Measurements from ENCODE around the gene CSGALNACT2. TPM values are rescaled to one million over a fixed set of nuclear protein-coding genes. Genes with fewer than 3 reads are reported as not detected.

Gene CSGALNACT2
- total RNA-seq, 8 experiments from 2014 or later: 6.6 to 22.9 (median 11.8) TPM

- ATAC-seq (replicated peaks in 6 of 8): peak in 2 of 8 experiments; percentile 30 to 42
- in situ Hi-C loops (cut with MboI; ENCODE audit: low pct_unique_long_range_greater_than_20kb in 2 of 9, low sequenced_read_pairs in 9 of 9, unreplicated experiment in 9 of 9): loop anchor here in 6 of 9 experiments (25.0 kb wide), 1 partner anchor 259 kb away; no protein-coding TSS in a partner anchor
- H3K4me1 ChIP-seq (replicated peaks in 1 of 2): peaks cover 2 to 4% of the 10 kb centered on the region in 2 donors
- 40 to 61% (median 53%) methylated on average over 1 to 3 of the region's 3 CpGs; no CpG with 5 or more reads in 6 of the 10 experiments for WGBS, 10 experiments
- H3K27ac ChIP-seq: no peak overlapping the region
- no peak overlapping the region for H3K4me3 ChIP-seq
Observed at GRCh38 chr10:43120929-43121314, 17.3 kb upstream of the CSGALNACT2 start.

- H3K4me1 ChIP-seq (replicated peaks in 1 of 2): peaks cover 2 to 4% of the 10 kb centered on the region in 2 donors
- in situ Hi-C loops (cut with MboI; ENCODE audit: low pct_unique_long_range_greater_than_20kb in 2 of 9, low sequenced_read_pairs in 9 of 9, unreplicated experiment in 9 of 9): loop anchor here in 6 of 9 experiments (25.0 kb wide), 1 partner anchor 259 kb away; no protein-coding TSS in a partner anchor
- no peak overlapping the region for H3K4me3 ChIP-seq
Observed at GRCh38 chr10:43121444-43121843, 16.8 kb upstream of the CSGALNACT2 start.

DNA sequence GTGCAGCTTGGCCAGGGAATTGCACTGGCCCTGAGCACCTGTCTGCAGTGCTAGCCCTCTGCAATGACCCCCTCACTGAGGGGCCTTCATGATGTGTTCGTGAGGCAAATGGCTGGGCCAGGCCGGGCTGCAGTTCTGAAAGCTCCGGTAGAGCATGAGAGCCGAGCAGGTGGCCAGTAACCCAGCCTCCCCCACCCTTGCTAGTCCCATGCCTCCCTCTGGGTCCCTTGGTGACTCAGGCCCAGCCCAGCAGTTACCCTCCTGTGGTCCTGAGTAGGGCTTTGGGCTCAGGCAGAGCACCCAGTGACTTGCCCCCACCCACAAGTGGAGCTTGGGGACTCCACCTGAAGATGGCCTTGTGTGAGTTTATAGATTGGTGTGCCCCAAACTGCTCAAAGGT, 16.1 kb upstream of the CSGALNACT2 start:
- no peak overlapping the region for H3K27ac ChIP-seq
- 61 to 79% methylated on average over 2 to 3 of the region's 4 CpGs; no CpG with 5 or more reads in 8 of the 10 experiments for WGBS, 10 experiments
- peaks cover 2 to 4% of the 10 kb centered on the region in 2 donors for H3K4me1 ChIP-seq (replicated peaks in 1 of 2)
- no peak for ATAC-seq (replicated peaks in 6 of 8)
- in situ Hi-C loops (cut with MboI; ENCODE audit: low pct_unique_long_range_greater_than_20kb in 2 of 9, low sequenced_read_pairs in 9 of 9, unreplicated experiment in 9 of 9): loop anchor here in 6 of 9 experiments (25.0 kb wide), 1 partner anchor 260 kb away; no protein-coding TSS in a partner anchor
- no peak overlapping the region for H3K4me3 ChIP-seq

More at GRCh38 chr10:43121444-43121843, 16.8 kb upstream of the CSGALNACT2 start:
- WGBS, 10 experiments: 100% methylated on average over 1 of the region's 1 CpG; no CpG with 5 or more reads in 9 of the 10 experiments
- no peak overlapping the region for H3K27ac ChIP-seq
- peak in 2 of 8 experiments; percentile 16 to 19 for ATAC-seq (replicated peaks in 6 of 8)

GRCh38 chr10:43122826-43123225, 15.4 kb upstream of the CSGALNACT2 start:
- ATAC-seq (replicated peaks in 6 of 8): peak in 2 of 8 experiments; percentile 20 to 72
- 17 to 93% (median 77%) methylated on average over 1 to 5 of the region's 7 CpGs; no CpG with 5 or more reads in 1 of the 10 experiments for WGBS, 10 experiments
- in situ Hi-C loops (cut with MboI; ENCODE audit: low pct_unique_long_range_greater_than_20kb in 2 of 9, low sequenced_read_pairs in 9 of 9, unreplicated experiment in 9 of 9): loop anchor here in 6 of 9 experiments (25.0 kb wide), 1 partner anchor 261 kb away; no protein-coding TSS in a partner anchor
- H3K27ac ChIP-seq: no peak overlapping the region
- peaks cover 2 to 4% of the 10 kb centered on the region in 2 donors for H3K4me1 ChIP-seq (replicated peaks in 1 of 2)
- no peak overlapping the region for H3K4me3 ChIP-seq

- 50 to 89% (median 73%) methylated on average over 1 to 4 of the region's 9 CpGs; no CpG with 5 or more reads in 4 of the 10 experiments for WGBS, 10 experiments
- no peak overlapping the region for H3K4me3 ChIP-seq
- H3K4me1 ChIP-seq (replicated peaks in 1 of 2): peaks cover 2 to 4% of the 10 kb centered on the region in 2 donors
- H3K27ac ChIP-seq: no peak overlapping the region
- ATAC-seq (replicated peaks in 6 of 8): no peak
- in situ Hi-C loops (cut with MboI; ENCODE audit: low pct_unique_long_range_greater_than_20kb in 2 of 9, low sequenced_read_pairs in 9 of 9, unreplicated experiment in 9 of 9): loop anchor here in 6 of 9 experiments (25.0 kb wide), 1 partner anchor 261 kb away; no protein-coding TSS in a partner anchor
Observed at GRCh38 chr10:43123361-43124093, 14.7 kb upstream of the CSGALNACT2 start.

DNA sequence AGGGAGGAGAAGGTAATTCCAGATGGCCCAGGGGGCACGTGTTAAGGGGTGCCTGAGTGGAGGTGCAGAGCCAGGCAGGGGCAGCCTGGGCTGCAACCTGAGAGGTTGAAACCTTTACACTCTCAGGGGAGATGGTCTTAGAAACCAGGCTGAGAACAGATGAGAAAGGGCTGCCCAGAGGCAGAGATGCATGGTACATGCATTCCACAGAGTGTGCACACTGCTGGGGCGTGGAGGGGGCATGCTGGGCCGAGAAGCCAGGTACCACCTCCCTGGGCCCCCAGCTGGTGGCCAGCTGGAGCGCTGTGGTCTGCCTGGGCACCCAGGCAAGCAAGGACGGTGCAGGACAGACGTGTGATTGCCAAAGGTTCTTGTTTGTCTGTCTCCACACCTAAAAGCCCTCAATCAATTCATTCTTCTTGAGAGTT, 14.1 kb upstream of the CSGALNACT2 start:
- no peak for ATAC-seq (replicated peaks in 6 of 8)
- 43 to 80% (median 57%) methylated on average over 2 to 3 of the region's 6 CpGs; no CpG with 5 or more reads in 7 of the 10 experiments for WGBS, 10 experiments
- peaks cover 2 to 4% of the 10 kb centered on the region in 2 donors for H3K4me1 ChIP-seq (replicated peaks in 1 of 2)
- in situ Hi-C loops (cut with MboI; ENCODE audit: low pct_unique_long_range_greater_than_20kb in 2 of 9, low sequenced_read_pairs in 9 of 9, unreplicated experiment in 9 of 9): loop anchor here in 6 of 9 experiments (25.0 kb wide), 1 partner anchor 262 kb away; no protein-coding TSS in a partner anchor
- no peak overlapping the region for H3K27ac ChIP-seq
- H3K4me3 ChIP-seq: no peak overlapping the region

GRCh38 chr10:43124574-43125273, 13.5 kb upstream of the CSGALNACT2 start:
- Histone ChIP-seq H3K4me3 (no peak overlapping the region), H3K27ac (no peak overlapping the region), H3K4me1 (replicated peaks in 1 of 2) (peaks cover 2 to 4% of the 10 kb centered on the region in 2 donors)
- 50 to 100% (median 100%) methylated on average over 1 to 2 of the region's 9 CpGs; no CpG with 5 or more reads in 1 of the 10 experiments for WGBS, 10 experiments
- in situ Hi-C loops (cut with MboI; ENCODE audit: low pct_unique_long_range_greater_than_20kb in 2 of 9, low sequenced_read_pairs in 9 of 9, unreplicated experiment in 9 of 9): loop anchor here in 6 of 9 experiments (25.0 kb wide), 1 partner anchor 262 kb away; no protein-coding TSS in a partner anchor
- ATAC-seq (replicated peaks in 6 of 8): no peak

GRCh38 chr10:43125274-43125845, 12.9 kb upstream of the CSGALNACT2 start:
- H3K4me3 ChIP-seq: no peak overlapping the region
- in situ Hi-C loops (cut with MboI; ENCODE audit: low pct_unique_long_range_greater_than_20kb in 2 of 9, low sequenced_read_pairs in 9 of 9, unreplicated experiment in 9 of 9): no loop called here
- H3K4me1 ChIP-seq (replicated peaks in 1 of 2): peaks cover 2 to 4% of the 10 kb centered on the region in 2 donors
- H3K27ac ChIP-seq: no peak overlapping the region
- WGBS, 10 experiments: 65 to 100% (median 93%) methylated on average over 1 to 8 of the region's 8 CpGs; no CpG with 5 or more reads in 2 of the 10 experiments
- no peak for ATAC-seq (replicated peaks in 6 of 8)

- no peak for ATAC-seq (replicated peaks in 6 of 8)
- WGBS, 10 experiments: 0 to 84% (median 80%) methylated on average over 1 to 14 of the region's 23 CpGs; no CpG with 5 or more reads in 1 of the 10 experiments
- in situ Hi-C loops (cut with MboI; ENCODE audit: low pct_unique_long_range_greater_than_20kb in 2 of 9, low sequenced_read_pairs in 9 of 9, unreplicated experiment in 9 of 9): no loop called here
- peaks cover 2 to 3% of the 10 kb centered on the region in 2 donors for H3K4me1 ChIP-seq (replicated peaks in 1 of 2)
- no peak overlapping the region for H3K4me3 ChIP-seq
- H3K27ac ChIP-seq: no peak overlapping the region
Observed at GRCh38 chr10:43125881-43126731, 12.1 kb upstream of the CSGALNACT2 start.

DNA sequence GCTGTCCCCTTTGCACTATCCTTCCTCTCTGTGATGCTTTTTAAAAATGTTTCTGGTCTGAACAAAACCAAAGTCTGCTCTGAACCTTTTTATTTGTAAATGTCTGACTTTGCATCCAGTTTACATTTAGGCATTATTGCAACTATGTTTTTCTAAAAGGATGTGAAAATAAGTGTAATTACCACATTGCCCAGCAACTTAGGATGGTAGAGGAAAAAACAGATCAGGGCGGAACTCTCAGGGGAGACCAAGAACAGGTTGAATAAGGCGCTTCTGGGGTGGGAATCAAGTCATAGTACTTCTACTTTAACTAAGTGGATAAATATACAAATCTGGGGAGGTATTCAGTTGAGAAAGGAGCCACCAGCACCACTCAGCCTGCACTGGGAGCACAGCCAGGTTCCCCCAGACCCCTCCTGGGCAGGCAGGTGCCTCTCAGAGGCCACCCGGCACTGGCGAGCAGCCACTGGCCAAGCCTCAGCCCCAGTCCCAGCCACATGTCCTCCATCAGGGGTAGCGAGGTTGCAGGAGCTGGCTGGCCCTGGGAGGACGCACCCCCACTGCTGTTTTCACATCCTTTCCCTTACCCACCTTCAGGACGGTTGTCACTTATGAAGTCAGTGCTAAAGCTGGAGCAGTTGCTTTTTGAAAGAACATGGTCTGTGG, 11.4 kb upstream of the CSGALNACT2 start:
- H3K27ac ChIP-seq: no peak overlapping the region
- in situ Hi-C loops (cut with MboI; ENCODE audit: low pct_unique_long_range_greater_than_20kb in 2 of 9, low sequenced_read_pairs in 9 of 9, unreplicated experiment in 9 of 9): no loop called here

DNA sequence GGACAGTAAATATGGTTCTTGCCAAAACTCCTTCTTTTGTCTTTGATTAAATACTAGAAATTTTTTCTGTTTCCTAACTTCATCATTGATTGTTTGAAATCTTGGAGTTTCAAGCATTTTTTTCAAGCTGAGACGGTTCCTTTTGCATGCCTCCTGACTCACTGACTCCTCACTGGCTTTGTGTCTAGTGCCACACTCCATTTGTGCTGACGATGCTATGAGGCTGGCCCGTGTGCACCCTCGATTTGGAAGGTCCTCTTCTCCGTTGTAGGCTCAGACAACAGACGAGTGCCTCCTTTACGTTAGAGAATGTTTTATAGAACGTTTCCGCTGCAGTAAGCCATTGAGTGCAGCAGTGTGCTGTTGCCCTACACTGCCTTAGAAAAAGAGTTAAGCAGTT, 10.8 kb upstream of the CSGALNACT2 start:
- no peak for ATAC-seq (replicated peaks in 6 of 8)
- 21 to 90% (median 56%) methylated on average over 4 to 9 of the region's 9 CpGs; no CpG with 5 or more reads in 1 of the 10 experiments for WGBS, 10 experiments
- Histone ChIP-seq H3K4me1 (replicated peaks in 1 of 2) (peaks cover 0 to 2% of the 10 kb centered on the region in 2 donors), H3K27ac (no peak overlapping the region), H3K4me3 (no peak overlapping the region)
- in situ Hi-C loops (cut with MboI; ENCODE audit: low pct_unique_long_range_greater_than_20kb in 2 of 9, low sequenced_read_pairs in 9 of 9, unreplicated experiment in 9 of 9): no loop called here

More for the DNA sequence above, 11.4 kb upstream of the CSGALNACT2 start:
- WGBS, 10 experiments: 17 to 100% (median 76%) methylated on average over 1 to 4 of the region's 7 CpGs; no CpG with 5 or more reads in 3 of the 10 experiments
- Histone ChIP-seq H3K4me3 (no peak overlapping the region), H3K4me1 (replicated peaks in 1 of 2) (peaks cover 0 to 2% of the 10 kb centered on the region in 2 donors)
- no peak for ATAC-seq (replicated peaks in 6 of 8)

Measured in motor neuron (in vitro differentiated cells).